Activated CD8-positive, alpha-beta memory T cell treated with anti-CD3 and anti-CD28 coated beads for 4 hours (primary cell): Measurements from ENCODE around the gene SRSF7.

ENCODE experiments used
- DNase-seq, 2 donors: peaks; one replicate each; pipeline ENCODE4 v3.0.0-alpha.2; 2020; ENCODE audit warnings: low read depth in 2 of 2

The SRSF7 gene

DNA sequence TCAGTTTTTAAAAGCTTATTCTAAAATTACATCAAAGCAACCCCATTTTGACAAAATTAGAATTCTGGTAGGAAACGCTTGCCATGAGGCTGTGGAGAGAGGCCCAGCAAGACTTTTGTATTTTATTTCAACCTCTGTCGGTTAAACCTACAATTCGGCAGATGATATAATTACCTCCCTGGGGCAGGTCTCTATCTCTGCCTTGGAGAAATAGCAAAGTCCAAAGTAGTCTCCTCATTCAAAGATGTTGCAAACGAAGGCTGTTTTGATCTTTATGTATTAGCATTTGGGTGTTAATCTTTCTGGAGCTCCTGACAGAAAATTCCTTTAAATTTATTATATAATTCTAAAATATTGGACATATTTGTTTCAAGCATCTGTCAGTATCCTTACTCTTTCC is 49.6 kb downstream of the SRSF7 start:
- DNase-seq = no peak

DNA sequence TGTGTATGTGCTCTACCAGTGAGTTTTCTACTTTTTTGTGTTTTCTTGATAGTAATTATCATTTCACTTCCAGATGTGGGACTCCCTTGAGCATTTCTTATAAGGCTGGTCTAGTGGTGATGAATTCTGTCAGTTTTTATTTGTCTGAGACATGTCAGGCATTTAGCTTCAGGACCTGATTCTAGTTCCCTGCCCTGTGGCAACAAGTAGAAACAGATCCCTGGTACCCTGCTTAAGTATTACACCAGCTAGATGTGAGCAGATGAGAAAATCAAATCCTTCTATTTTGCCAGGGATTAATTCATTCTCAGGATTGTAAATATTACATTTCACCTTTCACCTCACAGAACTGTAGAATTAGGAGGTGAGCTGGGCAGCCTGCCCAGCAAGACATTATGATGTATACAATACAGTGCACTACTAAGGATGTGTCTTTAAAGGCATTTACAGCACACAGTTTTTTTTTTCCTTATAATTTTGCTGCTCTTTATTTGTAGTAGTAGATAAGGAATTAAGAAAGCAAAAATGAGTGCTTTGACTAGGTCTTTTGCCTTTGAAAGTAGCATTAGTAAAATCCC is 50.2 kb downstream of the SRSF7 start:
- DNase-seq = no peak

DNA sequence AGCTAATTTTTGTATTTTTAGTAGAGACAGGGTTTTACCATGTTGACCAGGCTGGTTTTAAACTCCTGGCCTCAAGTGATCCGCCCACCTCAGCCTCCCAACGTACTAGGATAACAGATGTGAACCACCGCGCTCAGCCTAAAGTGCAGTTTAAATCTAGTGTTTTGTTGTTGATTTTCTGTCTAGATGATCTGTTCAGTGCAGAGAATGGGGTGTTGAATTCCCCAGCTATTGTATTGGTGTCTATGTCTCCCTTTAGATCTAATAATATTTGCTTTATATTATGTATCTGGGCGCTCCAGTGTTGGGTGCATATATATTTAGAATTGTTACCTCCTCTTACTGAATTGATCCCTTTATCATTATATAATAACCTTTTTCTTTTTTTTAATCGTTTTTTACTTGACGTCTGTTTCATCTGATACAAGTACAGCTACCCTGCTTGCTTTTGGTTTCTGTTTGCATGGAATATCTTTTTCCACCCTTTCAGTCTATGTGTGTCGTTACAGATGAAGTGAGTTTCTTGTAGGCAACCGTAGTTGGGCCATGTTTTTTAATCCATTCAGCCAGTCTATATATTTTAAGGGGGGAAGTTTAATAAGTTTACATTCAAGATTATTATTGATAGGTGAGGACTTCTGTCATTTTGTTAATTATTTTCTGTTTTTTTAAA is 50.9 kb downstream of the SRSF7 start:
- no peak for DNase-seq

DNA sequence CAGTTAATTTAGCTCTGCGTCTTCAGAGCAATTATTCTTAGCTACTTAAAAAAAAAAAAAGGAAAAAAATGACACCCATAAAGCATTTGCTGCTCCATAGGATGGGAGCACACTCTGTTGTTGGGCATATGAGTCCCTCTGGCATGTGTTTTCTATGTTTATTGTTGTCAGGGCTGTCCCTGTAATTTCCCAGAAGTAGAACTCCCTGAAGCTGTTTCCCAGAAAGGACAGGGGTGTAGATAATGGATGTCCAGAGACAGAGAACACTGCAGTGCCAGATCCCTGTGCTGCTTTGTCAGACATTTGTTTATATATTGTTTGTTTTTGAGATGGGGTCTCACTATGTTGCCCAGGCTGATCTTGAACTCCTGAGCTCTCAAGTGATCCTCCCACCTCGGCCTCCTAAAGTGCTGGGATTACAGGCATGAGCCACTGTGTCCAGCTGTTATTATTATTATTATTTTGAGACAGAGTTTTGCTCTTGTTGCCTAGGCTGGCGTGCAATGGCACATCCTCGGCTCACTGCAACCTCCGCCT is 52.6 kb downstream of the SRSF7 start:
- no peak for DNase-seq

DNA sequence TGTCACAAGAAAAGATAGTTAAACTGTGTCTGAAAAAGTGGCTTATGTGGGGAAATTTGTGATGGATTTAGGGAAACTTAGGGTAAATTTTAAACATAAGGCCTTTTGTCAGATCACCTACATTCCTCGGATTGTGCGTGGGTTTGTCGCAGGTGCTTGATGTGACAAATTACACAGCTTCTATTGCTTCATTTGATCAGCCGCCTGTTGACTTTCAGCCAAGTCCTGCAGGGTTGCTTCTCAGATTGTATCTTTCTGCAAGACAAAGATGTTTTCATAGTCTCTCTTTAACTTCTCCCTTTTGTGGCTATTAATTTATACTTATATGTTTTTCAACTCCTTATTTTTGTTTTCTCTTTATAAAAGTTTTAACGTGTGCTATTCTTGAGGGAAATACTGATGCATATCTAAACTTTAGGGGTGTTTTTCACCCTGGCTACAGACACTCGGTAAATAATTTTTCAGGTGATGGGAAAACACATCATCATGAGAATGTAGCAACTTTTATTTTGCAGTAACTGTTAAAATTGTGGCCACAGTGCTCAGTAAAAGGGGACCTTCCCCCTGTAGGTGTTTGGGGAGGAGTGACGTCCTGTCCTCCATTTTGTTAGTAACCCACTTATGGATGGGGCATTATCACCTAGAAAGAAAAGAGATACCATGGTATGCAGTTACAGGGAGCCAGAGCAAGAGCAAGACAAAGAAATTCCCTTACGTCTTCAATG is 53.9 kb downstream of the SRSF7 start:
- DNase-seq = no peak
